PC-9 (cell line): ENCODE results near the gene ZFP3. TPM values are rescaled to one million over a fixed set of nuclear protein-coding genes. Genes with fewer than 3 reads are reported as not detected.
A peak's percentile ranks its signal among the peaks of the same experiment; 100 is the strongest.
"Not testable (repeated sequence)": the region's sequence is repeated elsewhere in the genome, so short reads cannot be mapped to it uniquely, and the experiment has no call there.

Experiments
- Bru-seq: library from RNA; stranded (reverse); fragments of 400-500 nt; gene quantifications from one replicate; lab custom pipeline; 2021; lab: Mats Ljungman, UMichigan
- BruChase-seq, 2 experiments: library from RNA; stranded (reverse); fragments of 400-500 nt; gene quantifications; one replicate each; lab custom pipeline; 2021; lab: Mats Ljungman, UMichigan
- BruUV-seq: library from RNA; stranded (reverse); fragments of 400-500 nt; replicated peaks from 2 replicates; lab custom pipeline; 2021; lab: Mats Ljungman, UMichigan
- CTCF ChIA-PET: fragments of 300-600 bp; sonication (Branson Sonifier 250); formaldehyde crosslinking; loops from one replicate; lab custom pipeline; 2022; ENCODE audit warnings: antibody characterized with exemption; lab: Charles Lee
- POLR2A ChIA-PET: fragments of 300-600 bp; sonication (Branson Sonifier 250); formaldehyde crosslinking; loops from one replicate; lab custom pipeline; 2022; ENCODE audit warnings: antibody characterized with exemption; ENCODE audit not compliant: unreplicated experiment; lab: Charles Lee
- DNase-seq, 2 experiments: peaks; one replicate each; pipeline versions ENCODE4 v3.0.0 to v3.0.0-alpha.2; 2015 to 2022; ENCODE audit warnings: mixed read lengths in 1 of 2
- H2AFZ ChIP-seq: fragments of 200-600 bp; sonication (generic); 2 replicates; pipeline ENCODE4 v1.8.1; 2017; ENCODE audit warnings: antibody characterized with exemption
- H3F3A ChIP-seq: fragments of 200-600 bp; sonication (generic); 2 replicates; pipeline ENCODE4 v1.8.1; 2017; ENCODE audit warnings: antibody characterized with exemption, mild to moderate bottlenecking, low read depth; ENCODE audit not compliant: insufficient read depth
- H3K27ac ChIP-seq: fragments of 200-600 bp; sonication (generic); 2 replicates; pipeline ENCODE4 v1.6.1; 2016; ENCODE audit warnings: mixed run types
- H3K27me3 ChIP-seq: fragments of 200-600 bp; sonication (generic); 2 replicates; pipeline ENCODE4 v1.6.1; 2016; ENCODE audit warnings: low read depth, mixed run types; ENCODE audit not compliant: insufficient read depth
- H3K36me3 ChIP-seq: fragments of 200-600 bp; sonication (generic); 2 replicates; pipeline ENCODE4 v1.6.1; 2016; ENCODE audit warnings: low read depth, mixed run types
- H3K4me1 ChIP-seq: fragments of 200-600 bp; sonication (generic); replicated peaks from 2 replicates; pipeline ENCODE4 v1.6.1; 2016; ENCODE audit warnings: mixed run types; ENCODE audit not compliant: insufficient read depth
- H3K4me2 ChIP-seq: fragments of 200-600 bp; sonication (generic); 2 replicates; pipeline ENCODE4 v1.6.1; 2017; ENCODE audit warnings: mixed run types
- H3K4me3 ChIP-seq: fragments of 200-600 bp; sonication (generic); 2 replicates; pipeline ENCODE4 v1.6.1; 2016; ENCODE audit warnings: mixed run types
- H3K79me2 ChIP-seq: fragments of 200-600 bp; sonication (generic); 2 replicates; pipeline ENCODE4 v1.6.1; 2017; ENCODE audit warnings: low read depth, mixed run types
- H3K9me2 ChIP-seq: fragments of 200-600 bp; sonication (generic); 2 replicates; pipeline ENCODE4 v1.8.1; 2017; ENCODE audit warnings: mild to moderate bottlenecking; ENCODE audit not compliant: insufficient read depth
- H3K9me3 ChIP-seq: fragments of 200-600 bp; sonication (generic); 2 replicates; pipeline ENCODE4 v1.8.1; 2016; ENCODE audit warnings: low read depth; ENCODE audit not compliant: insufficient read depth
- H4K20me1 ChIP-seq: fragments of 200-600 bp; sonication (generic); 2 replicates; pipeline ENCODE4 v1.8.1; 2017; ENCODE audit not compliant: insufficient read depth
- EZH2 ChIP-seq: fragments of 200-600 bp; sonication (generic); IDR thresholded peaks from 2 replicates; pipeline ENCODE4 v1.8.0; 2017; ENCODE audit warnings: antibody characterized with exemption, low read depth
- intact Hi-C: fragments of 100-400 bp; cut with micrococcal nuclease; formaldehyde crosslinking; loops from one replicate; pipeline ENCODE4 v1.10.0; 2022; ENCODE audit not compliant: unreplicated experiment
- long read RNA-seq: library from polyadenylated mRNA; stranded (forward); transcript quantifications from one replicate; pipeline ENCODE4 v2.0.0, GENCODE V29; 2022
- total RNA-seq: library from RNA; stranded (reverse); gene quantifications from 2 replicates; pipeline ENCODE4 v1.2.3, GENCODE V29; 2021
- TF ChIP-seq, protein P1 (sequence below): fragments of 200-600 bp; sonication (generic); conservative IDR thresholded peaks from 2 replicates; pipeline ENCODE4 v1.6.1; 2017; ENCODE audit warnings: mixed run types, antibody characterized with exemption, mild to moderate bottlenecking, moderate library complexity

Gene ZFP3
- total RNA-seq, result 2.3 and 4.5 TPM in 2 replicates
- Bru-seq, nascent RNA, result percentile 60 among the genes with signal in this experiment
- BruChase-seq, experiment 1, labeled RNA remaining after a 2-hour chase, result percentile 59 among the genes with signal in this experiment
- percentile 45 among the genes with signal in this experiment for BruChase-seq, experiment 2, labeled RNA remaining after a 6-hour chase
- long read RNA-seq, full-length matches to known transcripts, result 1 of 1 reads
- long read RNA-seq, partial matches to known transcripts, result 0 of 1 reads
- long read RNA-seq, other reads (novel, unspliced or antisense), result 0 of 1 reads

DNA sequence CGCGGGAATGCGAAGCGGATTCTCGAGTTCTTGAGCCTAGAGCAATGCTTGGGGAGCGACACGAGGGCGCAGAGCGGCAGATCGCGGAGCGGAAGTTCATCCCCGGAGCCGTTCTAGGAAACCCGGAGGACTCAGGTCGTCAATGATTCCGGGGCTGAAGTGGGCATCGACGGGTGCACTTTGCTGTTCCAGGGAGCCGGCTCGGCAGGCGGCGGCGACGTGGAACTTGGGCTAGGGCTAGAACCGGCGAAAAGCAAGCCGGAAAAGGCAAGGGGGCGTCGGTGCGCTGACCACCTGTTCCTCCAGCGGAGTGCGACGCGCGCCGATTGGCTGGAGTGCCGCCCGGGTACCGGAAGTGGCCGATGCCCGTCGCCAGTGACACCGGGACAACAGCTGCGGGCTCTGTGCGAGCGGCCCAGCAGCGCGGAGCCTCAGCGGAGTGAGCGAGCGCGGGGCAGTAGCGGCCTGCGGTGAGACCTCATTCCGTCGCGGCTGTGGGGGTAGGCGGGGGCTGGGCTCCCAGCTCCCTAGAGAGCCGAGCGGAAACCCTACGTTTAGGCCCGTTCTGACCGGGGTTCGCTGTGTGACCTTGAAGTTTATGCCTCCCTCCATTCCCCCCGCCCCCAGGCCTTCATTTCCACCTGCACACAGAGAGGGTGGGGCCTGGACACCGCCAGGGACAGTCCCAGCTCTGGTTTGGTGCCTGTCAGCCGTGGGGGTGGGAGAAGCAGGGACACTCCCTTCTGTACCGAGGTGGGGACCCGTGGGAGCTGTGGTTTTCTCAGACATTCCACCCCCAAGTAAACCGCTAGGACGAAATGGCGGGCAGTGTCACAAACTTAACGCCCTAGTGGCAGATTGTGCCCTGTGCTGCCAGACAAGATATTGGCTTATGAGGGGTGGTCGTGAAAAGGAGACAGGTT lies at the start of gene ZFP3:
Gene ZFP3 (plus strand): TSS at position 362 of the 923 bp plus-strand sequence. CDS start 13,038 bp downstream, outside the sequence.
- peaks cover 3% of the 10 kb centered on the region; the same call in 1 of the 2 replicates for H3K27me3 ChIP-seq
- no peaks in the 10 kb centered on the region for H3K79me2 ChIP-seq
- intact Hi-C loops, result loop anchor here (1.0 kb wide), 1 partner anchor 34 kb away; no protein-coding TSS in a partner anchor
- H4K20me1 ChIP-seq, result no peaks in the 10 kb centered on the region
- H3F3A ChIP-seq, result no peaks in the 10 kb centered on the region; the same call in 1 of the 2 replicates
- H3K36me3 ChIP-seq, result no peaks in the 10 kb centered on the region
- peak within 1 kb of the TSS; percentile 85 for H2AFZ ChIP-seq
- CTCF ChIA-PET, result no interaction called here
- BruUV-seq, result TSS peak; percentile 57
- H3K4me1 ChIP-seq, result no peaks in the 10 kb centered on the region
- peak within 1 kb of the TSS; percentile 82 for H3K4me2 ChIP-seq
- no peak within 1 kb of the TSS for H3K27ac ChIP-seq
- H3K9me3 ChIP-seq, result peaks cover 10% of the 10 kb centered on the region; the same call in 1 of the 2 replicates
- TF ChIP-seq, protein P1, sequence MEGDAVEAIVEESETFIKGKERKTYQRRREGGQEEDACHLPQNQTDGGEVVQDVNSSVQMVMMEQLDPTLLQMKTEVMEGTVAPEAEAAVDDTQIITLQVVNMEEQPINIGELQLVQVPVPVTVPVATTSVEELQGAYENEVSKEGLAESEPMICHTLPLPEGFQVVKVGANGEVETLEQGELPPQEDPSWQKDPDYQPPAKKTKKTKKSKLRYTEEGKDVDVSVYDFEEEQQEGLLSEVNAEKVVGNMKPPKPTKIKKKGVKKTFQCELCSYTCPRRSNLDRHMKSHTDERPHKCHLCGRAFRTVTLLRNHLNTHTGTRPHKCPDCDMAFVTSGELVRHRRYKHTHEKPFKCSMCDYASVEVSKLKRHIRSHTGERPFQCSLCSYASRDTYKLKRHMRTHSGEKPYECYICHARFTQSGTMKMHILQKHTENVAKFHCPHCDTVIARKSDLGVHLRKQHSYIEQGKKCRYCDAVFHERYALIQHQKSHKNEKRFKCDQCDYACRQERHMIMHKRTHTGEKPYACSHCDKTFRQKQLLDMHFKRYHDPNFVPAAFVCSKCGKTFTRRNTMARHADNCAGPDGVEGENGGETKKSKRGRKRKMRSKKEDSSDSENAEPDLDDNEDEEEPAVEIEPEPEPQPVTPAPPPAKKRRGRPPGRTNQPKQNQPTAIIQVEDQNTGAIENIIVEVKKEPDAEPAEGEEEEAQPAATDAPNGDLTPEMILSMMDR, result no peak
- no peak for TF ChIP-seq EZH2
- no peaks in the 10 kb centered on the region for H3K9me2 ChIP-seq
- H3K4me3 ChIP-seq, result peak within 1 kb of the TSS; percentile 61
- POLR2A ChIA-PET, result no interaction called here
- DNase-seq, result peak; percentile 58 to 87

DNA sequence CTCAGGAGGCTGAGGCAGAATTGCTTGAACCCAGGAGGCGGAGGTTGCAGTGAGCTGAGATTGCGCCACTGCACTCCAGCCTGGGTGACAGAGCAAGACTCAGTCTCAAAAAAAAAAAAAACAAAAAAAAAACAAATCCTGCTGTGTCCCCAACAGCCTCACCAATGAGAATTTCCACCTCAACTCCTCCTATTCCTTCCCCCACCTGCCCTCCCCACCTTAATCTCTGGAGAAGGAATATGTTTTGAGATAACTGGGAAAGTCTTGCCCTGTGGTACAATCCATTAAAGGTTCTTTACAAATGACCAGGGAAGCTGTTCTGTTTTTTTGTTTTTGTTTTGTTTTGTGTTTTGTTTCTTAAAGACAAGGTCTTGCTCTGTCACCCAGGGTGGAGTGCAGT lies 48.1 kb upstream of the ZFP3 start:
- H2AFZ ChIP-seq, DNase-seq, H3K9me2 ChIP-seq, H3K27me3 ChIP-seq, H3K9me3 ChIP-seq, H3K27ac ChIP-seq, intact Hi-C loops, H3K4me3 ChIP-seq, H3K36me3 ChIP-seq, H3K79me2 ChIP-seq, H3K4me2 ChIP-seq, BruUV-seq, H4K20me1 ChIP-seq: not testable (repeated sequence)
- H3F3A ChIP-seq, result peaks cover 14% of the 10 kb centered on the region
- CTCF ChIA-PET, result interaction anchor here (0.7 to 0.8 kb wide), 2 partner anchors 32 to 121 kb away, joined by 9 to 13 read pairs; no protein-coding TSS in a partner anchor
- POLR2A ChIA-PET, result interaction anchor here (0.6 kb wide), 1 partner anchor 22 kb away, joined by 32 read pairs; no protein-coding TSS in a partner anchor
- H3K4me1 ChIP-seq, result peaks cover 11% of the 10 kb centered on the region; the same call in 1 of the 2 replicates

DNA sequence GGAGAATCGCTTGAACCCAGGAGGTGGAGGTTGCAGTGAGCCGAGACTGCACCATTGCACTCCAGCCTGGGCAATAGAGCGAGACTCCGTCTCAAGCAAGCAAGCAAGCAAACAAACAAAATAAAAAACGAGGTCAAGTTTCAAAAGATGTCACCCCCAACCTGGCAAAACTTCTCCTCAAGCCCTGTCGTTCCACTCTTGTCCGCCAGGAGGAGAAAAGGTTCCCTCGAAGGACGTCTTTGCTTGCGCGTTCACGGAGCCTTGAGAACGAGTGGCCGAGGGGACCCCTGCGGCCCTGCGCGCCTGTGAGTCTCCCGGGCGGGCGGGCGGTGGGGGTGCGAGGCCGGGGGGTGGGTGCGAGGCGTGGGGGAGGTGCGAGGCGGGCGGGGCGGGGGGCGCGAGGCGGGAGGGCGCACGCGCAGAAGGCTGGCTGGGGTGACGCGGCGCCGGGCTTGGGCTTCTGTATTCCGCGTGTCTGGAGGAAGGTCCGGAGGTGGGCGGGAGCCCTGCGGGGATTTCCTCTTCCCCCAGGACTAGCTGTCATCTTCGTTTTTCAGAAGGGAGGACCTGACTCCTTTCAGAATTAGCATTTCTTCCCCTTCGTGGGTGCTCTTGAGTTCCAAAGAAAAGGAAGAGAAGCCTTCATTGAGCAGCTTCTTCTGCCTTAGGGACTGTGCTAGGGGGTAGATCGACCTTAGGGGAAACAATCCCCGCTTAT lies 46.7 kb upstream of the ZFP3 start:
- BruUV-seq, result no TSS peak
- intact Hi-C loops, result no loop called here
- H3K9me2 ChIP-seq, result no peaks in the 10 kb centered on the region
- TF ChIP-seq, protein P1, result peak; percentile 86
- no peak for TF ChIP-seq EZH2
- ChIA-PET CTCF (interaction anchor here (0.6 to 0.8 kb wide), 2 partner anchors 77 to 233 kb away, joined by 3 to 5 read pairs; no protein-coding TSS in a partner anchor), POLR2A (interaction anchor here (0.6 kb wide), 1 partner anchor 25 kb away, joined by 5 read pairs; no protein-coding TSS in a partner anchor)
- H3K27me3 ChIP-seq, result peaks cover 3% of the 10 kb centered on the region; the same call in 1 of the 2 replicates
- no peak overlapping the region for H3K27ac ChIP-seq
- H4K20me1 ChIP-seq, result no peaks in the 10 kb centered on the region
- peak overlapping the region; percentile 56; the same call in 1 of the 2 replicates for H3K4me3 ChIP-seq
- 0 out of 2 replicates have a peak, but pooled peaks cover 3% of the 10 kb centered on the region for H3K4me1 ChIP-seq
- peak; percentile 71 to 81 for DNase-seq
- H2AFZ ChIP-seq, result peak overlapping the region; percentile 85
- no peaks in the 10 kb centered on the region for H3K36me3 ChIP-seq
- peak overlapping the region; percentile 99 for H3K4me2 ChIP-seq
- peaks cover 3% of the 10 kb centered on the region for H3F3A ChIP-seq
- no peaks in the 10 kb centered on the region for H3K9me3 ChIP-seq
- no peaks in the 10 kb centered on the region for H3K79me2 ChIP-seq
